Fibroblast of lung (primary cell): ENCODE measurements around the gene ATP13A5. TPM values are rescaled to one million over a fixed set of nuclear protein-coding genes. Genes with fewer than 3 reads are reported as not detected.
A peak's percentile ranks its signal among the peaks of the same experiment; 100 is the strongest.

Experiments
- DNase-seq, 2 donors: peaks; one replicate each; pipeline versions ENCODE4 v3.0.0 to v3.0.0-alpha.2; 2010; ENCODE audit warnings: low read depth in 2 of 2
- H2AFZ ChIP-seq: 2 replicates; pipeline ENCODE4 v1.5.1; 2012; ENCODE audit warnings: low read length, control low read depth, inconsistent platforms
- H3K27ac ChIP-seq: 2 replicates; pipeline ENCODE4 v1.5.1; 2011; ENCODE audit warnings: low read length, control low read depth; ENCODE audit not compliant: insufficient read depth
- H3K27me3 ChIP-seq: 2 replicates; pipeline ENCODE4 v1.5.1; 2011; ENCODE audit warnings: mild to moderate bottlenecking, low read length; ENCODE audit not compliant: control insufficient read depth, insufficient read depth
- H3K36me3 ChIP-seq: 2 replicates; pipeline ENCODE4 v1.5.1; 2011; ENCODE audit warnings: low read length; ENCODE audit not compliant: control insufficient read depth, insufficient read depth
- H3K4me1 ChIP-seq: 2 replicates; pipeline ENCODE4 v1.5.1; 2011; ENCODE audit warnings: low read length; ENCODE audit not compliant: control insufficient read depth, insufficient read depth; ENCODE audit errors: extremely low read depth
- H3K4me2 ChIP-seq: 2 replicates; pipeline ENCODE4 v1.5.1; 2011; ENCODE audit warnings: low read length, control low read depth; ENCODE audit not compliant: insufficient read depth; ENCODE audit errors: extremely low read depth
- H3K4me3 ChIP-seq, 4 experiments: fragments of 200-600 bp in 1 of 4; sonication (generic) in 1 of 4; replicated peaks in 1 of 4; 2 replicates each; pipeline ENCODE4 v1.5.1; 2011 to 2016; ENCODE audit warnings: low read length in 4 of 4, low read depth in 3 of 4, mild to moderate bottlenecking in 3 of 4, control low read depth in 2 of 4, inconsistent platforms in 1 of 4, mixed read lengths in 1 of 4; ENCODE audit not compliant: insufficient read depth in 1 of 4; ENCODE audit errors: control extremely low read depth in 1 of 4
- H3K79me2 ChIP-seq: 2 replicates; pipeline ENCODE4 v1.5.1; 2012; ENCODE audit warnings: mild to moderate bottlenecking, low read length, inconsistent platforms; ENCODE audit not compliant: control insufficient read depth, insufficient read depth
- H3K9ac ChIP-seq: 2 replicates; pipeline ENCODE4 v1.5.1; 2011; ENCODE audit warnings: mild to moderate bottlenecking, low read length, control low read depth; ENCODE audit not compliant: insufficient read depth
- H3K9me3 ChIP-seq: 2 replicates; pipeline ENCODE4 v1.5.1; 2012; ENCODE audit warnings: low read depth, low read length; ENCODE audit not compliant: control insufficient read depth, insufficient read depth
- H4K20me1 ChIP-seq: 2 replicates; pipeline ENCODE4 v1.5.1; 2011; ENCODE audit warnings: low read length; ENCODE audit not compliant: control insufficient read depth, insufficient read depth; ENCODE audit errors: extremely low read depth
- CTCF ChIP-seq, 2 donors: IDR thresholded peaks in 1 of 2; conservative IDR thresholded peaks in 1 of 2; 1 replicate in 1 of 2; 2 replicates in 1 of 2; pipeline ENCODE4 v1.5.1; 2011 to 2012; ENCODE audit warnings: low read length in 2 of 2, control low read depth in 1 of 2, inconsistent platforms in 1 of 2, low read depth in 1 of 2, mild to moderate bottlenecking in 1 of 2
- EZH2 ChIP-seq: IDR thresholded peaks from 2 replicates; pipeline ENCODE4 v1.5.1; 2012; ENCODE audit warnings: low read length, control low read depth, mild to moderate bottlenecking; ENCODE audit errors: missing control alignments
- polyA plus RNA-seq, 2 donors: library from polyadenylated mRNA; depleted of rRNA in 1 of 2; stranded (reverse) in 1 of 2; unstranded in 1 of 2; fragments of >200 nt; gene quantifications; 2 replicates each; pipeline ENCODE4 v1.2.1, GENCODE V29; 2011 to 2012; ENCODE audit warnings: missing spikeins in 1 of 2
- total RNA-seq: library from RNA; depleted of rRNA; stranded (reverse); fragments of >200 nt; gene quantifications from 2 replicates; pipeline ENCODE4 v1.2.1, GENCODE V29; 2014

Gene ATP13A5
- total and polyA plus RNA-seq, 2 donors (not counting 1 experiment from before 2014, with no cell fraction given), result not detected

- TF ChIP-seq CTCF (conservative IDR thresholded peaks at IDR 0.05 in 1 of 2, IDR thresholded peaks at IDR 0.05 in 1 of 2; ENCODE audit: low read depth in 1 of 2, low read length in 2 of 2), result no peak
- no peak for TF ChIP-seq EZH2
- Histone ChIP-seq H3K27ac (no peak overlapping the region), H3K9me3 (no peaks in the 10 kb centered on the region), H4K20me1 (no peaks in the 10 kb centered on the region), H3K79me2 (no peaks in the 10 kb centered on the region), H3K4me2 (no peak overlapping the region), H3K36me3 (no peaks in the 10 kb centered on the region), H3K4me1 (no peaks in the 10 kb centered on the region), H3K27me3 (no peaks in the 10 kb centered on the region), H3K4me3 (no peak overlapping the region), H2AFZ (no peak overlapping the region), H3K9ac (no peak overlapping the region)
- no peak for DNase-seq
These were observed 129.6 kb downstream of the ATP13A5 start for GRCh38 chr3:193248848-193249468.

GRCh38 chr3:193243571-193243970, 135.0 kb downstream of the ATP13A5 start:
- Histone ChIP-seq H3K9ac (no peak overlapping the region), H3K27ac (no peak overlapping the region), H3K27me3 (no peaks in the 10 kb centered on the region), H3K79me2 (no peaks in the 10 kb centered on the region), H3K4me3 (no peak overlapping the region), H3K9me3 (no peaks in the 10 kb centered on the region), H3K4me1 (no peaks in the 10 kb centered on the region), H3K4me2 (no peak overlapping the region), H2AFZ (no peak overlapping the region), H4K20me1 (no peaks in the 10 kb centered on the region), H3K36me3 (no peaks in the 10 kb centered on the region)
- TF ChIP-seq CTCF (conservative IDR thresholded peaks at IDR 0.05 in 1 of 2, IDR thresholded peaks at IDR 0.05 in 1 of 2; ENCODE audit: low read depth in 1 of 2, low read length in 2 of 2) (no peak), EZH2 (no peak)
- no peak for DNase-seq

GRCh38 chr3:193241716-193242115, 136.8 kb downstream of the ATP13A5 start:
- no peaks in the 10 kb centered on the region for H3K9me3 ChIP-seq
- H3K4me2 ChIP-seq, result no peak overlapping the region
- no peaks in the 10 kb centered on the region for H3K36me3 ChIP-seq
- H3K79me2 ChIP-seq, result no peaks in the 10 kb centered on the region
- DNase-seq, result peak in 1 of 2 donors; percentile 14
- no peak overlapping the region for H3K9ac ChIP-seq
- H4K20me1 ChIP-seq, result no peaks in the 10 kb centered on the region
- no peaks in the 10 kb centered on the region for H3K4me1 ChIP-seq
- no peak for TF ChIP-seq CTCF (conservative IDR thresholded peaks at IDR 0.05 in 1 of 2, IDR thresholded peaks at IDR 0.05 in 1 of 2; ENCODE audit: low read depth in 1 of 2, low read length in 2 of 2)
- H3K27ac ChIP-seq, result no peak overlapping the region
- H3K4me3 ChIP-seq, result peak overlapping the region in 1 of 4 experiments; percentile 27
- H2AFZ ChIP-seq, result no peak overlapping the region
- H3K27me3 ChIP-seq, result no peaks in the 10 kb centered on the region
